SH-SY5Y (cell line): ENCODE results near the gene CSTB.

Source experiments
- GATA2 ChIP-seq: IDR thresholded peaks from 2 replicates; pipeline ENCODE4 v1.6.1; 2011; ENCODE audit warnings: mild to moderate bottlenecking, low read depth, low read length
- GATA3 ChIP-seq: IDR thresholded peaks from 2 replicates; pipeline ENCODE4 v1.6.1; 2011; ENCODE audit warnings: low read depth, mild to moderate bottlenecking, low read length, moderate library complexity

GRCh38 chr21:43779660-43780059, 3.6 kb upstream of the CSTB start:
- TF ChIP-seq GATA2 (no peak), GATA3 (no peak)
